NCI-H187 (cell line): ENCODE results near the gene PER2.

Experiments used
- DNase-seq, 2 experiments: peaks; one replicate each; lab custom pipeline; 2025; lab: John Stamatoyannopoulos, UW

The PER2 gene

DNA sequence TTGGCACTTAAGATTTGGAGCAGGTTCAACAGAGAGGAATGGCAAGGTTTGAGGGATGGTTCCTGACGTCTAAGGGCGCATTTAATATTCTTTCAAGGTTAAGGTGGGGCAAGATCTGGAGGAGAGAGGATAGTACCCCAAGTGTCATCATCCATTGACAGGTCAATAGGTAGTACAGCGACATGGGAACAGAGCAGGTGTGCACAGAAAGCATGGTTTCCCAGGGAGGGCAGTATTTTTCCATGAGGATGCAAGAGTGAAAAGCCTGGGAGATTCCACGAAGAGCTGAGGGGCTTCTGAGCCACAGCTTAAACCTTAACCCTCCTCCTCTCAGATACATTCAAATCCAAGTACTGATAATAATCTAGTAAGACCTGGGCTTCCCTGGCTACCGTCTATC lies 57.7 kb downstream of the PER2 start:
- DNase-seq = no peak

DNA sequence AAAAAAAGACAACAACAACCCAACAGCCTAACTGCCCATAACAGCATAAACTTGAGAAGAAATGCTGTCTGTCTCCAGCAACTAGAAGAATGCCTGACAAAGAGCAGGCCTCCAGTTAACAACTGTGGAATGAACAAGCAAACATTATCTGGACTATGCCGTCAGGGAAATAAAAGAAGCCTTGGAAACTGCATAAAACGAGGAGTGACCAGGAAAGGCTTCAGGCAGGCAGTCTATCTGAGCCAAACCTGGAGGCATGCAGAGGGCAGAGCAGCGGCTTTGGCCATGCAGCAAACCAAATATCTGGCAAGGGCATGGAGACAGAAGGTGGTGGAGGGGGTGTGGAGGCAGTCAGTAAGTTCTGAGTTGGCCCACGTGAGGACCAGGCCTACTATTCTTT lies 59.7 kb downstream of the PER2 start:
- DNase-seq = no peak

DNA sequence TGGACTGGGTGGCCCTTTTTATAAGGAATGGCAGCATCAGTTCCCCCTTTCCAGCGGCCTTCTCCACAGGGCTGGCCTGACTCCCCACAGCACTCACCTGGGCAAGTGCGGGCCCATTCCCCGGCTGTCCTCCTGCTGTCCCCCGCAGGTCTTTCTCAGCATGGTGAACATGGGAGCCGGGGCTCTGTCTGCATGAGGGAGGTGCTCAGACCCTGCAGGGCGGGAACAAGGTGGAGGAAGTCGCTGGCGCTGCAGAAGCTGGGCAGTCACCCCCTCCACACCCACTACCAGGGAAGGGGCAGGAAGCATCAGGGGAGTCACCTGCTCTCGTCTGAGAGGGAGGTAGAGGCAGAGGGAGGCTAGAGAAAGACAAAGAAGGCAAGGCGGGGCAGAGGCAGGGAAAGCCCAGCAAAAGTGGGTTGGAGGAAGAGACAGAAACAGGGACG lies 60.8 kb downstream of the PER2 start:
- no peak for DNase-seq

DNA sequence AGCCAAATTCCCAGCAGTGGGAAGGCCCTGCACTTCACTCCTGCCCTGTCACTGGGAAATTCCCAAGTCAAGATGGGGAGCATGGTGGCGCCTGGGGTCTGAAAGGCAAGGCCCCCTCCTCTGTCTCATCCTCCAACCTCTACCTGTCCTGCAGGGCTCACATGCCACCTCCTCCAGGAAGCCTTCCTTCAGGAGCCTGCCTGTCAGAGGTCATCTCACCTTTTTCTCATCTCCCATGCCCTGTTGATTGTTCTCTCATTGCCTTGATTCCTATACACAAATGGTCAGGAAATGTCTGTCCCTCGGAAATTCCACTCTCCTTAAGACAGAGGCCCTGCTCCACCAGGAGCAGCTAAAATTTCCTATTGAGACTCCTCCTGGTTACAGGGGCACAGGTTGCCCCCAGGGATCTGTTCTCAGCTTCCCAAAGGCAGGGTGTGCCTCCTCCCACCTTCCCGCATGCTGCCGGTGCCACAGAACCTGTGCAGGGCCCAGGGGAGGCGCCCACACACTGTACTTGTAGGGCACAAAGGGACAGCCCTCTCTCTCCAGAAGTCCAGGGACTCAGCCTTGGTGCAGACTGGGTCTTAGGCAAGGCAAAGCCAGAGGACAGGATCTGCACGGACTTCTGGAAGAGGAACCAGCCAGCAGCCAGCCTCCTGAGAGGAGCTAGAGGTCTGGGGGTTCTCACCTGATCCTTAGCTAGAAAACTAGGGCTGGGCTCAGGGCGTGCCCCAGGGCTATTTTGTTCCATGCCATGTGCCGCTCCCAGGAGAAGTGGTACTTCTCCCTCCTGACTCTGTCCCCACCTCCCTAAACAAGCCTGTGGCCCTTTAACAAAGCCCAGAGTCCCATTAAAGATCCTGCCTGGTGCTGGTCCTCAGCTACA lies 61.5 kb downstream of the PER2 start:
- DNase-seq = no peak

DNA sequence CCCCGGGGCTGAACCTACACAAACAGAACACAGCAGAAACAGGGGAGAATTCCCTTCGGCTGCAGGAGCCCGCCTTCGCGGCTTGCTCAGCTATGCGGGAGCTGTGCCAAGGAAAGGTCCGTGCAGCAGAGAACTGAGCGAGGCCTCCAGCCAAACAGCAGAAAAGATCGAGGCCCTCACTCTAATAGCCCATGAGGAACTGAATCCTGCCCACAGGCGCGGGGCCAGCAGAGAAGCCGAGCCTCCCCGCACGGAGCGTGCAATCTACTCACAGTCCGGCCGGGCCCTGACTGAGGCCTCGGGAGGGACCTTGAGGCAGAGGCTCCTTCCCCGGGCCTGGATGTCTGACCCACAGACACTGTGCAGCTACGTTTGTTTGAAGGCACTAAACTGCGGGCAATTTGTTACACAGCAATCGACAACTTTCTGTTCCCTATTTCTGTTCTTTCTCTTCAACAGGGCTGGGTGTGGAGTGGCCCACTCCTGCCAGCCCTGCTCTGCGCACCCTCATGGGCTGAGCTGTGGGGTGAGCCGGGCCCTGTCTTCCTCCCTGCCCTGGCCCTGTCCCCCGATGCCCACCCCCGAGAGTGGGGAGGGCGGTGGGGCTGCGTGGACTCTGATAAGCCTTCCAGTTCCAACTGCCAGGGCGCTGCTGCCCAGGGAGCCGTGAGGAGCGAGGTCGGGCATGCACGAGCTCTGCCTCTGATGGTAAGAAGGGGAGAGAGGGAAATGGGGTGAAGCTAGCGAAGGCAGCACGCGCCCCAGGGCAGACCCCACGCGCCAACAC lies 62.3 kb downstream of the PER2 start:
- DNase-seq = no peak

DNA sequence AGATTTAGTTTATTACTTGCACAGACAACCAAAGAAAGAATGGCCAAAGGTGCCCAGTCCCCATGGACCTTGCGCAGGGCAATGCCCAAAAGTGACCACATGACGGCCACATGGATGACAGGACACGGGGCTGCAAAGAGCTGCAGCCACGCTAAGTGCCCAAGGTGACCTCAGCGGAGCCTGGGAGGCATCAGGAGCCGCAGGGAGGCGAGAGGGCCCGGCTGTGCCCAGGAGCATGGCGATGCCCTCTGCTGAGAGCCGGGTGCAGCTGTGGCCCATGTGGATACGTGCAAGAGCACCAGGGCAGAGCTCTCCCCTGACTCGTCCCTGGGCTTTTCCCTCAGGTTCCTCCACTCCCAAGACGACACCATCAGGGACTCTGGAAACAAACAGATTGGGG lies 63.3 kb downstream of the PER2 start:
- no peak for DNase-seq

DNA sequence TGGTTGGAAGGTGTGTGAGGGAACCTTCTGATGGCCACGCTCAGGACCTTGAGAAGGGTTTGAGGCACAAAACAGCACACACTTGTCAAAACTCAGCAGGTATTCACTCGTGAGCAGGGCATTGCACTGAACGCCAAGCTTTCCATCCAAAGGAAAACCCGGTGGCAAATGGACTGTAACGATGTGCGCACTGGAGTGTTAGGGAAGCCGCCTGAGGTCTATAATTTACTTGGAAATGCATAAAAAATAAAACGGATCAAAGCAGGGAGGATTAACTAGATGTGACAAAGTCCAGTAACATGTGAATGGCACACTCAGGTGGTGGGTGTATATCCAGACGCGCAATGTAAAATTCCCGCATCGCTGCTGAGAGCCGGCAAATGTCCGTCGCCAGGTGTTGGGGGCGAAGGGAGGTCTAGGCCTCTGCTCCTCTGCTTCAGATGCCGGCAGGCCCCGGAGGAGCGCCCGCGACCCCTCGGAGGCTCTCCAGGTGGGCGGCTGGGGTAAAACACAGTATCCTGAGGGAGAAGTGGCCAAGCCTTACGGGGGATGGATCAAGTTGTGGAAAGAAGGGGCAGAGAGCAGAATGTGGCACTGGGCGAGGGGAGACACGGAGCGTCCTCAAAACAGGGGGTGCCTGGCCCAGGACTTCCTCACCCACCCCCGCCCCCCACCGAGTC lies 63.9 kb downstream of the PER2 start:
- DNase-seq = no peak

DNA sequence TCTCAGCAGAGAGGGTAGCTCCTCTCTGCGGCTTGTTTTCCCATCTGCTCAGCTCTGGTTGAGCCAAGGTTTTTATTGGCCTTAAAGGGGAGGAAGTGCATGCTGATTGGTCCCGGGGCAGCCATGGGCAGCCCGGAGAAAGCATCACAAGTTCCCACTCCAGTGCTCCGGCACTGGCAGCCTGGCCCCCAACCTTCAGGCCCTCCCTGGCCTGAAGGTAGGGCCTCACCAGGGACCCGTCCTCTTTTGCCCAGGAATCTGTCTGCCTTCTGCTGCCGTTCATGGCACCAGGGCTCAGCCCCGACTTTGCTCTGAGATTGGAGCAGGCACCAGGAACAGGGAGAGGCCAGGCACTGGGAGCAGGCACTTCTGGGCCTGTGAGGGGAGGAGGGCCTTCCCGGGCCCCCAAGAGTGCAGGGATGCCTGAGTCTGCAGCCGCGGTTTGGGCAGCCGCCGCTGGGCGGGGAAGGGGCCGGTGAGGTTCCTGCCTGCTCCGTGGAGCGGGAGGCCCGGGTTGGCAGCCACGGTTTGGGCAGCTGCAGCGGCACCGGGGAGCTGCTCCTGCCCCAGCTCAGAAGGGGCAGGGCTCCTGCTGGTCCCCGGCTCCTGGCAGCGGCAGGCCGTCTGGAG lies 67.4 kb downstream of the PER2 start:
- DNase-seq = no peak

DNA sequence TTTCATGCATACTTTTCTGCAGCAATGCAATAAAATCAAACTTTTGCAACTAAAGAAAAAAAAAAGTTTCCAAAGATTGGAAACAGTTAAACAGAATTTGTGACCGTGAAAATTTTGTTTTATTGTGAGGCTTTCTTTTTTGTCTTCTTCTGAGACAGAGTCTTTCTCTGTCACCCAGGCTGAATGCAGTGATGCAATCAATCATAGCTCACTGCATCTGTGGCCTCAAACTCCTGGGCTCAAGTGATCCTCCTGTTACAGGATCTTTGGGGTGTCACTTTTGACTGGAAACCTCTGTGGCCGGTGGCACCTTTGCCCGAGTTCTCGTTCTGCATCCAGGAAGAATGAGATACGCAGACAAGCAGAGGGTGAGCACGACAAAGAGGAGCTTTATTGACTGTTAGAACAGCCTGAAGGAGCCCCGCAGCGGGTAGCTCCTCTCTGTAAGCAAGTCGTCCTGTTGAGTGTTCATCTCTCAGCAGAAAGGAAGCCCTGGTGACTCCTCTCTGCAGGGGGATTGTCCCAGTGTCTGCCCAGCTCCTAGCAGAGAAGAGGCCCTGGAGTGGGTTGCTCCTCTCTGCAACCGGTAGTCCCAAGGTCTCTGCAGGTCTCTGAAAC lies 68.0 kb downstream of the PER2 start:
- no peak for DNase-seq

DNA sequence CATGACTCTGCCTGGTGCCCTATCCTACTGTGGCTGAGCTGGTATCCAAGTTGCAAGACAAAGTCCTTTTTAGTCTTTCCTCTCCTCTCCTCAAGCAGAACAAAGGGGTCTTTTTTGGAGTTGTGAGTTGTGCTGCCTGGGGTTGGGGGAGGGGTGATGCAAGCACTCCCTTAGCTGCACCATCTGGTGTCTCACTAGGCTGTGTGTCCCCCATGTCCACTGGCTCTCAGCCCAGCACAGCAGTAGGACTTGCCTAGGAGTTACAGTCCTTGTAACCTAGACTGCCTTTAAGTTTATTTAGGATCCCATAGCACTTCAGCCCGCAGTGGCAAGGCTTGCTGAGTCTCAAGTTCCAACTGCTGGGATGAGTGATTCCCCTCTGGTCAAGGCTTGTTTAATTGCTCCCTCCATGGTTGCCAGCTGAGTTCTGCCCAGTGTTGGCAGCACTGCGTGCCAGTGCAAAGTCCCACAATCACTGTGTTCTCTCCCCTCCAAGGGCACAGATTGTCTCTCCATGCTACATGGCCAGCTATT lies 71.7 kb downstream of the PER2 start:
- no peak for DNase-seq

DNA sequence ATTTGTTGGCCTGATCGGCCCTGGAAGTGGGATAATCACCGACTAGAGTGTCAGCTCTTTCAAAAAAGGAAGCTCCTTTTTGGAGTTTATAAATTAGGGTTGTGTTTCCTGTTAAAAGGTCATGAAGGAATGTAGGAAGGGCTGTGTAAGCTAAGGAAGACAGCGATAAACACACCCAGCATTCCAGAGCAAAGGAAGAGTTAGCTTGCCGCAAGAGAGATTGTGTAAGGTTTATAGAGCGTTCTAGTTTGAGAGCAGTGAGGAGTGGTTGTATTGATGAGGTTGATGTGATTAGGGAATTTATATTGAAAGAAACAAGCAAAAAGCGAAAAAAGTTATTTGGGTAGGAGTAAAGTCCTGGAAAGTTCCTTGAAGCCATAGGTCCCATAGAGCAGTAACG lies 81.4 kb downstream of the PER2 start:
- DNase-seq = no peak

DNA sequence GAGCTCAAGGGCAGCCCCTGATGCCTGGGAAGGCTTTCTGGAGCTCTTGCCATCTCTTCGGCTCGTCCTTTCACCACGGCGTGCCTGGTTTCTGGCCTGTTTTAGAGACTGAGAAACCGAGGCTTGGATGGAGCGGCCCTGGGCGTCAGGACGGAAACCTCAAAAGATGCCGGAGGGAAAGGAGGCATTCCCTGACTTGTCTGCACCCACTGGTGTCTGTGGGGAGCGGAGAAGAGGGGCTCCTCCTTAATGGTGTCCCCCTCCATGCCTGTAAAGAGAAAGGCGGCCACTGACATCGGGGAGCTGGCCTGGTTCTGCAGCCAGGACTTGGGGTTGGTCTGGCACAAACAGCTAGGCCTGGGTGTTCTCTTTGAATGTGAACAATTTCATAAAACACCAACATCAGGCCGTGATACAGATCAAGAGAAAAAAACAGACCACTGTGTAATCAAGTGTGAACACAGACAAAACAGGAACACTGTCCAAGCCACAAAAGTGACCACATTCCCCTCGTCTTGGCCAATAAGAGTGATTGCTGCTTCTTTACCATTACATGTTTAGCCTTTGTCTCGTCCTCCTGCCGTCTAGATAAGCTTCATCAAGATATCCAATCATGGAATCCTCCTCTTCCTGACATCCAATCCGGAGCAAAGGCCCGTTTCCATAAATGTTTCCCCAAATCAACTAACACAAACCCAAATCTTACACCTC lies 84.3 kb downstream of the PER2 start:
- DNase-seq = no peak

DNA sequence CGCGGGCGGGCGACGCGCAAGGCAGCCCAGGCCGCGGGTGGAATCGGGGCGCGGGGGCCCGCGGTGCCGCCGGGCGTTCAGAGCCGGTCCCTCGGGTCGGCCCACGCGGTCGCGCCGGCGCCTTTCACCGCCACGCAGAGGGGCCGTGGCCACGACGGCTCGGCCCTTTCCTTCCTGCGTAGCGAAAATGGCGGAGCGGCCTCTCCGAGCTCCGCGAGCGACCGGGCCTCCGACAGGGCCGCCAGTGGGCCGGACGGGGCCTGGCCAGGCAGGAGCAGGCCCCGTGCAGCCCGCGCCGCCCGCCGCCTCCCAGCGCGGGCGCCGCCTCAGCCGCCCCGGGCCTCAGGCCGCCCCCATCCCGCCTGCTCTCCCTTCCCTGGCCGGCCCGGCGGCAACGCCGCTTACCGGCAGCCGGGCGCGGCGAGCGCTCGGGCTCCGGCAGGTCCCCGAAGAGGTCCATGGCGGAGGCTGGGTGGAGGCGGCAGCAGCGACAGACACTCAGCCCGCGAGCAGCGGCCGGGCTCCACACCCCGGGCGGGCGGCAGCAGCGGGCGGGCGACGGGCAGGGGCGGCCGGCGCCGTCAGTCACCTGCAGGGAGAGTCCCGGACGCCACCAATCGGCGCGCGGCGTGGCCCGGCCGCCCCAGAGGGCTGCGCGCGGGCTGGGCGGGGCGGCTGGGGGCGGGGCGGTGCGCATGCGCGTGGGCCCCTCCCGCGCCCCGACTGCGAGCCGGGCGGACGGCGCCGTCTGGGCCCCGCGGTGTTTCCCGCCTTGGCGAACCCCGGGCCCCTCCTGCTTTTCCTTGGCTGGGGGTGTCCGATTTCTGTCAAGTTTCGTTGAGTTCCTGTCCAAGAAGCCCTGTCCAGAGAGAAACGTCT lies 85.1 kb downstream of the PER2 start, which contains the start of gene ILKAP:
Gene ILKAP, minus strand, starts transcription at position 602 of the 879 bp plus-strand sequence. Its CDS starts 142 bp downstream, at position 460.
- peak; percentile 18 to 69 for DNase-seq

DNA sequence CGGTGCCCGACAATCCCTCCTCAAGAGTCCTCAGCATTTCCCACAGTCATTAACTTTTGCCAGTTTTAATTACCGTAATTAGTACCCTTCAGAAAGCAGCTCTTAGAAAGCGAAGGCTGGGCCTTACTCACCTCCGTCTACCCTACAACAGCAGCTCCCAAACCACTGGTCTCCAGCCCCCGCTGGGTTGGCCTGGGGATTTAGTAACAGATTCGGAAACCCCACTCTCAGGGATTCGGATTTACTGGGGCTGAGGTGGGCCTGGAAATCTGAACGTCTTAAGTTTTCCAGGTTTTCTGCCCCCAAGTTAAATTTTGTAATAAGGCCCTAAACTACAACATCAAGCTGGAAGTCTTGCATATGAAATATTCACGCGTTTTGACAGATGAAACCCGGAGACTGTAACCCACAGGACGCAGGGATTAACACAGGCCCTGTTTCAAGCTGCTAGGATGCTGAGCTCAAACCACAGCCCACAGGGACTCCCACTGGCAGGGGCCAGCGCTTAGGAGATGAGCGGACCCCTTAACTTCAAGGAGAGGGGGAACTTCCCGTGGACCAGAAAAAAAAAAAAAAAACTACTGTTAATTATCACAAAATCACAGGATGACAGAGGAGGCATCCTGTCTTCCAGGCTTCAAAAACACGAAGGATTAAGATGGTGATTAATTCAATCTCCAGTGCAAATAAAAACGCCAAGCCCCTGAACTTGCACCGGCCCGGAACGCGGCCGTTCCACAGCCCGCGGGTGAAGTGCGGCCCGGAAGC lies 85.9 kb downstream of the PER2 start:
- DNase-seq = no peak
